ENCODE data around the gene CCR3.

DNA sequence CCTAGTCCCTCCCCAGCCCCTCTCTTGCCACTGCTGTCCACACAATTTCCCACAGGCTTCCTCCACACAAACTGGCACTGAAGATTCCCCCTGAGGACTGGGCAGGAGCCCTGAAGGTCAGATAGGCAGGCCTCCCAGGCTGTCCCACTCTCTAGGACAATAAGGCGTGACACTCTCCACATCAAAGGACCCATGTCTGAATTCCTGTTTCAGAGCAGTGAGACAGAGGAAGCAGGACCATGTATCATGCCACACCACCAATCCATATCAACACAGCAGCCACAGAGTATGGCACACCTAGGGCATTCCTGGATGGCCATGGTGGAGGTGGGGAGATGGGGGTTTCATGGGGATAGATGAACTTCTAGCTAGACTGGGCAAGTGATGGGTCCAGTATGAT, 20.3 kb upstream of the CCR3 start:
- TF ChIP-seq, protein P1, sequence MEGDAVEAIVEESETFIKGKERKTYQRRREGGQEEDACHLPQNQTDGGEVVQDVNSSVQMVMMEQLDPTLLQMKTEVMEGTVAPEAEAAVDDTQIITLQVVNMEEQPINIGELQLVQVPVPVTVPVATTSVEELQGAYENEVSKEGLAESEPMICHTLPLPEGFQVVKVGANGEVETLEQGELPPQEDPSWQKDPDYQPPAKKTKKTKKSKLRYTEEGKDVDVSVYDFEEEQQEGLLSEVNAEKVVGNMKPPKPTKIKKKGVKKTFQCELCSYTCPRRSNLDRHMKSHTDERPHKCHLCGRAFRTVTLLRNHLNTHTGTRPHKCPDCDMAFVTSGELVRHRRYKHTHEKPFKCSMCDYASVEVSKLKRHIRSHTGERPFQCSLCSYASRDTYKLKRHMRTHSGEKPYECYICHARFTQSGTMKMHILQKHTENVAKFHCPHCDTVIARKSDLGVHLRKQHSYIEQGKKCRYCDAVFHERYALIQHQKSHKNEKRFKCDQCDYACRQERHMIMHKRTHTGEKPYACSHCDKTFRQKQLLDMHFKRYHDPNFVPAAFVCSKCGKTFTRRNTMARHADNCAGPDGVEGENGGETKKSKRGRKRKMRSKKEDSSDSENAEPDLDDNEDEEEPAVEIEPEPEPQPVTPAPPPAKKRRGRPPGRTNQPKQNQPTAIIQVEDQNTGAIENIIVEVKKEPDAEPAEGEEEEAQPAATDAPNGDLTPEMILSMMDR (IDR thresholded peaks at IDR 0.05; ENCODE audit: borderline replicate concordance, extremely low read depth, low read length, poor library complexity, severe bottlenecking) = no peak
- TF ChIP-seq EZH2 (IDR thresholded peaks at IDR 0.05; ENCODE audit: borderline replicate concordance, low read depth, low read length, severe bottlenecking) = no peak

All from DND-41 (cell line).